Fibroblast of mammary gland (primary cell): ENCODE measurements around the gene MOB3B.
A peak's percentile ranks its signal among the peaks of the same experiment; 100 is the strongest.

Source experiments
- DNase-seq: peaks from one replicate; pipeline ENCODE4 v3.0.0-alpha.2; 2010; ENCODE audit warnings: low read depth
- H3K4me3 ChIP-seq: 2 replicates; pipeline ENCODE4 v1.5.1; 2011; ENCODE audit warnings: low read depth, mild to moderate bottlenecking, low read length, moderate library complexity; ENCODE audit not compliant: control insufficient read depth
- CTCF ChIP-seq: conservative IDR thresholded peaks from 2 replicates; pipeline ENCODE4 v1.5.1; 2011; ENCODE audit warnings: low read depth, low read length, inconsistent platforms; ENCODE audit not compliant: control insufficient read depth, insufficient read depth

Gene MOB3B

GRCh38 chr9:27367921-27368315, 161.7 kb downstream of the MOB3B start:
- DNase-seq: peak; percentile 52
- no peak for TF ChIP-seq CTCF
- H3K4me3 ChIP-seq: no peak overlapping the region

- H3K4me3 ChIP-seq: no peak overlapping the region
- no peak for DNase-seq
- TF ChIP-seq CTCF: no peak
Observed at GRCh38 chr9:27367175-27367798, 162.3 kb downstream of the MOB3B start.

GRCh38 chr9:27365707-27366376, 163.8 kb downstream of the MOB3B start:
- no peak for TF ChIP-seq CTCF
- H3K4me3 ChIP-seq: no peak overlapping the region
- DNase-seq: no peak

- no peak for DNase-seq
- no peak overlapping the region for H3K4me3 ChIP-seq
- TF ChIP-seq CTCF: no peak
Observed at GRCh38 chr9:27362447-27363210, 167.0 kb downstream of the MOB3B start.

GRCh38 chr9:27361492-27361891, 168.1 kb downstream of the MOB3B start:
- H3K4me3 ChIP-seq: no peak overlapping the region
- no peak for TF ChIP-seq CTCF
- no peak for DNase-seq

GRCh38 chr9:27359763-27360162, 169.9 kb downstream of the MOB3B start:
- no peak for DNase-seq
- no peak overlapping the region for H3K4me3 ChIP-seq
- no peak for TF ChIP-seq CTCF
